ENCODE data around the gene NPRL2. TPM values are rescaled to one million over a fixed set of nuclear protein-coding genes. Genes with fewer than 3 reads are reported as not detected.
A peak's percentile ranks its signal among the peaks of the same experiment; 100 is the strongest.

The NPRL2 gene
- total RNA-seq: 10 to 100 TPM; 41.1 to 43.8 TPM

GRCh38 chr3:50350527-50351322 lies at the start of gene NPRL2, which contains the start of gene CYB561D2:
Gene NPRL2 (minus strand): TSS chr3:50350775. CDS start chr3:50350652, 123 bp downstream.
Gene CYB561D2 (plus strand): TSS chr3:50350862. CDS start chr3:50351434, 572 bp downstream.
- Mint-ChIP-seq H3K9me3 (no peaks in the 10 kb centered on the region), H3K27me3 (no peaks in the 10 kb centered on the region), H3K27ac (peak within 1 kb of the TSS; percentile 97), H3K4me3 (peak within 1 kb of the TSS; percentile 88), H3K36me3 (peaks cover 7% of the 10 kb centered on the region), H3K4me1 (peaks cover 54% of the 10 kb centered on the region)
- peak; percentile 100 for DNase-seq

GRCh38 chr3:50396502-50396901 lies 45.9 kb upstream of the NPRL2 start:
- Mint-ChIP-seq H3K4me3 (no peak overlapping the region), H3K4me1 (peaks cover 3% of the 10 kb centered on the region), H3K9me3 (no peaks in the 10 kb centered on the region), H3K36me3 (no peaks in the 10 kb centered on the region), H3K27ac (no peak overlapping the region), H3K27me3 (no peaks in the 10 kb centered on the region)
- DNase-seq: no peak

GRCh38 chr3:50395070-50395860 lies 44.7 kb upstream of the NPRL2 start:
- no peaks in the 10 kb centered on the region for H3K27me3 Mint-ChIP-seq
- no peaks in the 10 kb centered on the region for H3K36me3 Mint-ChIP-seq
- no peak overlapping the region for H3K27ac Mint-ChIP-seq
- no peaks in the 10 kb centered on the region for H3K9me3 Mint-ChIP-seq
- H3K4me3 Mint-ChIP-seq: no peak overlapping the region
- H3K4me1 Mint-ChIP-seq: peaks cover 3% of the 10 kb centered on the region
- no peak for DNase-seq

- Mint-ChIP-seq H3K27ac (no peak overlapping the region), H3K4me1 (peaks cover 3% of the 10 kb centered on the region), H3K27me3 (no peaks in the 10 kb centered on the region), H3K9me3 (no peaks in the 10 kb centered on the region), H3K4me3 (no peak overlapping the region), H3K36me3 (no peaks in the 10 kb centered on the region)
- DNase-seq: no peak
Observed at GRCh38 chr3:50393061-50393460, 42.5 kb upstream of the NPRL2 start.

GRCh38 chr3:50392101-50392715 lies 41.6 kb upstream of the NPRL2 start:
- DNase-seq: no peak
- Mint-ChIP-seq H3K27ac (no peak overlapping the region), H3K27me3 (no peaks in the 10 kb centered on the region), H3K9me3 (no peaks in the 10 kb centered on the region), H3K36me3 (no peaks in the 10 kb centered on the region), H3K4me3 (no peak overlapping the region), H3K4me1 (peaks cover 3% of the 10 kb centered on the region)

GRCh38 chr3:50390508-50391224 lies 40.1 kb upstream of the NPRL2 start:
- H3K4me1 Mint-ChIP-seq: peaks cover 3% of the 10 kb centered on the region
- H3K4me3 Mint-ChIP-seq: no peak overlapping the region
- no peaks in the 10 kb centered on the region for H3K9me3 Mint-ChIP-seq
- H3K36me3 Mint-ChIP-seq: no peaks in the 10 kb centered on the region
- no peak for DNase-seq
- H3K27me3 Mint-ChIP-seq: no peaks in the 10 kb centered on the region
- no peak overlapping the region for H3K27ac Mint-ChIP-seq

GRCh38 chr3:50389414-50389767 lies 38.8 kb upstream of the NPRL2 start:
- DNase-seq: no peak
- H3K4me3 Mint-ChIP-seq: no peak overlapping the region
- no peaks in the 10 kb centered on the region for H3K27me3 Mint-ChIP-seq
- no peak overlapping the region for H3K27ac Mint-ChIP-seq
- no peaks in the 10 kb centered on the region for H3K9me3 Mint-ChIP-seq
- H3K4me1 Mint-ChIP-seq: peaks cover 3% of the 10 kb centered on the region
- no peaks in the 10 kb centered on the region for H3K36me3 Mint-ChIP-seq

- DNase-seq: no peak
- Mint-ChIP-seq H3K4me1 (peaks cover 3% of the 10 kb centered on the region), H3K4me3 (no peak overlapping the region), H3K27ac (no peak overlapping the region), H3K36me3 (no peaks in the 10 kb centered on the region), H3K27me3 (no peaks in the 10 kb centered on the region), H3K9me3 (no peaks in the 10 kb centered on the region)
Observed at GRCh38 chr3:50388720-50389413, 38.3 kb upstream of the NPRL2 start.

GRCh38 chr3:50388016-50388719 lies 37.6 kb upstream of the NPRL2 start:
- Mint-ChIP-seq H3K27ac (no peak overlapping the region), H3K27me3 (no peaks in the 10 kb centered on the region), H3K4me3 (no peak overlapping the region), H3K36me3 (no peaks in the 10 kb centered on the region), H3K4me1 (peaks cover 3% of the 10 kb centered on the region), H3K9me3 (no peaks in the 10 kb centered on the region)
- no peak for DNase-seq

- H3K27me3 Mint-ChIP-seq: no peaks in the 10 kb centered on the region
- H3K36me3 Mint-ChIP-seq: no peaks in the 10 kb centered on the region
- no peak overlapping the region for H3K27ac Mint-ChIP-seq
- H3K4me1 Mint-ChIP-seq: no peaks in the 10 kb centered on the region
- no peaks in the 10 kb centered on the region for H3K9me3 Mint-ChIP-seq
- no peak for DNase-seq
- no peak overlapping the region for H3K4me3 Mint-ChIP-seq
Observed at GRCh38 chr3:50385754-50386153, 35.2 kb upstream of the NPRL2 start.

GRCh38 chr3:50383750-50384149 lies 33.2 kb upstream of the NPRL2 start:
- H3K36me3 Mint-ChIP-seq: no peaks in the 10 kb centered on the region
- H3K27ac Mint-ChIP-seq: no peak overlapping the region
- H3K4me1 Mint-ChIP-seq: no peaks in the 10 kb centered on the region
- H3K27me3 Mint-ChIP-seq: no peaks in the 10 kb centered on the region
- H3K4me3 Mint-ChIP-seq: no peak overlapping the region
- DNase-seq: no peak
- no peaks in the 10 kb centered on the region for H3K9me3 Mint-ChIP-seq

GRCh38 chr3:50382722-50383121 lies 32.1 kb upstream of the NPRL2 start:
- no peak overlapping the region for H3K4me3 Mint-ChIP-seq

GRCh38 chr3:50381383-50381782 lies 30.8 kb upstream of the NPRL2 start:
- no peaks in the 10 kb centered on the region for H3K9me3 Mint-ChIP-seq
- no peaks in the 10 kb centered on the region for H3K4me1 Mint-ChIP-seq
- H3K36me3 Mint-ChIP-seq: no peaks in the 10 kb centered on the region
- no peak overlapping the region for H3K27ac Mint-ChIP-seq
- no peak overlapping the region for H3K4me3 Mint-ChIP-seq
- DNase-seq: no peak
- H3K27me3 Mint-ChIP-seq: no peaks in the 10 kb centered on the region

More at GRCh38 chr3:50382722-50383121, 32.1 kb upstream of the NPRL2 start:
- no peak for DNase-seq
- Mint-ChIP-seq H3K27me3 (no peaks in the 10 kb centered on the region), H3K36me3 (no peaks in the 10 kb centered on the region), H3K27ac (no peak overlapping the region), H3K9me3 (no peaks in the 10 kb centered on the region), H3K4me1 (no peaks in the 10 kb centered on the region)

Data from activated naive CD8-positive, alpha-beta T cell treated with anti-CD3 and anti-CD28 coated beads for 36 hours (primary cell).